Breast epithelium (tissue), 4 donors: ENCODE results near the gene TMEM273. TPM values are rescaled to one million over a fixed set of nuclear protein-coding genes. Genes with fewer than 3 reads are reported as not detected.

Source experiments
- DNase-seq, 2 donors: peaks; one replicate each; pipeline ENCODE4 v3.0.0-alpha.2; 2019; ENCODE audit warnings: low spot score in 2 of 2
- H3K27ac ChIP-seq, 2 donors: fragments of 200-600 bp; sonication (generic) in 1 of 2; one replicate each; pipeline ENCODE4 v1.5.1; 2016 to 2019; ENCODE audit warnings: mild to moderate bottlenecking in 1 of 2
- H3K27me3 ChIP-seq, 2 donors: fragments of 200-600 bp; sonication (generic) in 1 of 2; one replicate each; pipeline versions ENCODE4 v1.5.1 to v1.6.0; 2017 to 2019; ENCODE audit warnings: control low read depth in 1 of 2, mild to moderate bottlenecking in 1 of 2
- H3K36me3 ChIP-seq: fragments of 200-600 bp; one replicate; pipeline ENCODE4 v1.5.1; 2019
- H3K4me1 ChIP-seq, 2 donors: fragments of 200-600 bp; sonication (generic); one replicate each; pipeline ENCODE4 v1.5.1; 2016 to 2019; ENCODE audit warnings: control low read depth in 1 of 2
- H3K4me3 ChIP-seq, 3 donors: fragments of 200-600 bp; sonication (generic); 1 replicate in 2 of 3; 2 replicates in 1 of 3; pipeline ENCODE4 v1.5.1; 2016 to 2019; ENCODE audit warnings: mild to moderate bottlenecking in 3 of 3, moderate library complexity in 2 of 3
- H3K9me3 ChIP-seq, 2 donors: fragments of 200-600 bp; sonication (generic) in 1 of 2; one replicate each; pipeline ENCODE4 v1.5.1; 2016 to 2019; ENCODE audit warnings: control low read depth in 1 of 2
- CTCF ChIP-seq, 3 donors: fragments of 450-650 bp; IDR thresholded peaks; one replicate each; pipeline ENCODE4 v1.5.1; 2016 to 2017; ENCODE audit warnings: antibody characterized with exemption in 3 of 3, mild to moderate bottlenecking in 3 of 3, moderate library complexity in 3 of 3
- POLR2A ChIP-seq: fragments of 450-650 bp; IDR thresholded peaks from one replicate; pipeline ENCODE4 v1.6.1; 2016; ENCODE audit warnings: antibody characterized with exemption, mild to moderate bottlenecking, moderate library complexity
- POLR2AphosphoS5 ChIP-seq, 3 donors: sonication (generic); formaldehyde crosslinking; IDR thresholded peaks; one replicate each; pipeline ENCODE4 v1.6.1; 2017; ENCODE audit warnings: antibody characterized with exemption in 3 of 3
- intact Hi-C: fragments of 100-400 bp; cut with DNase I; formaldehyde crosslinking; loops from one replicate; pipeline ENCODE4 v1.15.1; 2023; ENCODE audit warnings: low total_unique reads
- total RNA-seq, 3 donors: library from RNA; depleted of rRNA; stranded (reverse); fragments of >200 nt; gene quantifications; one replicate each; pipeline ENCODE4 v1.1.0, GENCODE V29; 2016

TMEM273 gene
- total RNA-seq, 3 donors from 2014 or later: 9.1 to 29.8 (median 18.4) TPM

- TF ChIP-seq POLR2AphosphoS5 (IDR thresholded peaks at IDR 0.05) (no peak), CTCF (IDR thresholded peaks at IDR 0.05) (no peak), POLR2A (no peak)
- Histone ChIP-seq H3K4me1 (no peaks in the 10 kb centered on the region), H3K27ac (no peak overlapping the region), H3K4me3 (no peak overlapping the region), H3K27me3 (no peaks in the 10 kb centered on the region), H3K36me3 (no peaks in the 10 kb centered on the region), H3K9me3 (no peaks in the 10 kb centered on the region)
- intact Hi-C loops: loop anchor here (5.0 kb wide), 1 partner anchor 716 kb away; no protein-coding TSS in a partner anchor
- DNase-seq: no peak
Measured at GRCh38 chr10:49158404-49158803, 29.8 kb downstream of the TMEM273 start.

GRCh38 chr10:49157229-49157628 lies 31.0 kb downstream of the TMEM273 start:
- H3K4me1 ChIP-seq: no peaks in the 10 kb centered on the region
- intact Hi-C loops: loop anchor here (5.0 kb wide), 1 partner anchor 715 kb away; no protein-coding TSS in a partner anchor
- H3K9me3 ChIP-seq: no peaks in the 10 kb centered on the region
- no peak overlapping the region for H3K4me3 ChIP-seq
- no peak overlapping the region for H3K27ac ChIP-seq
- DNase-seq: no peak
- H3K36me3 ChIP-seq: no peaks in the 10 kb centered on the region
- no peak for TF ChIP-seq CTCF (IDR thresholded peaks at IDR 0.05)
- no peak for TF ChIP-seq POLR2AphosphoS5 (IDR thresholded peaks at IDR 0.05)
- no peak for TF ChIP-seq POLR2A
- no peaks in the 10 kb centered on the region for H3K27me3 ChIP-seq

- no peak overlapping the region for H3K27ac ChIP-seq
- no peaks in the 10 kb centered on the region for H3K9me3 ChIP-seq
- TF ChIP-seq POLR2AphosphoS5 (IDR thresholded peaks at IDR 0.05): no peak
- TF ChIP-seq CTCF (IDR thresholded peaks at IDR 0.05): no peak
- TF ChIP-seq POLR2A: no peak
- no peak for DNase-seq
- no peaks in the 10 kb centered on the region for H3K4me1 ChIP-seq
- no peaks in the 10 kb centered on the region for H3K27me3 ChIP-seq
- H3K36me3 ChIP-seq: no peaks in the 10 kb centered on the region
- H3K4me3 ChIP-seq: no peak overlapping the region
- intact Hi-C loops: loop anchor here (5.0 kb wide), 1 partner anchor 712 kb away; no protein-coding TSS in a partner anchor
Measured at GRCh38 chr10:49154641-49155040, 33.5 kb downstream of the TMEM273 start.

GRCh38 chr10:49153971-49154370 lies 34.2 kb downstream of the TMEM273 start:
- no peak for TF ChIP-seq CTCF (IDR thresholded peaks at IDR 0.05)
- no peak for TF ChIP-seq POLR2AphosphoS5 (IDR thresholded peaks at IDR 0.05)
- no peak for TF ChIP-seq POLR2A
- no peak overlapping the region for H3K4me3 ChIP-seq
- intact Hi-C loops: no loop called here

GRCh38 chr10:49153115-49153514 lies 35.1 kb downstream of the TMEM273 start:
- no peaks in the 10 kb centered on the region for H3K4me1 ChIP-seq
- TF ChIP-seq POLR2A (no peak), CTCF (IDR thresholded peaks at IDR 0.05) (no peak), POLR2AphosphoS5 (IDR thresholded peaks at IDR 0.05) (no peak)
- H3K27ac ChIP-seq: no peak overlapping the region
- H3K9me3 ChIP-seq: peaks cover 0 to 2% of the 10 kb centered on the region in 2 donors
- no peak overlapping the region for H3K4me3 ChIP-seq
- H3K27me3 ChIP-seq: no peaks in the 10 kb centered on the region
- intact Hi-C loops: no loop called here
- no peak for DNase-seq
- no peaks in the 10 kb centered on the region for H3K36me3 ChIP-seq

More at GRCh38 chr10:49153971-49154370, 34.2 kb downstream of the TMEM273 start:
- Histone ChIP-seq H3K9me3 (no peaks in the 10 kb centered on the region), H3K36me3 (no peaks in the 10 kb centered on the region), H3K27me3 (no peaks in the 10 kb centered on the region), H3K27ac (no peak overlapping the region), H3K4me1 (no peaks in the 10 kb centered on the region)
- no peak for DNase-seq
